Bronchial smooth muscle cell (primary cell): ENCODE measurements around the gene FCGR3A. TPM values are rescaled to one million over a fixed set of nuclear protein-coding genes. Genes with fewer than 3 reads are reported as not detected.

Experiments used
- total RNA-seq: library from RNA; depleted of rRNA; stranded (reverse); fragments of >200 nt; gene quantifications from 2 replicates; pipeline ENCODE4 v1.2.1, GENCODE V29; 2014

The FCGR3A gene
- total RNA-seq = not detected in 2 replicates

GRCh38 chr1:161549652-161550051 lies at the start of gene FCGR3A:
FCGR3A (minus strand) TSS chr1:161549818; CDS start chr1:161549736, 82 bp downstream.

GRCh38 chr1:161523817-161524741 lies 25.5 kb downstream of the FCGR3A start, which contains the start of gene HSPA6:
HSPA6 (plus strand) TSS chr1:161524540; CDS start chr1:161524659, 119 bp downstream.

Other genes with a start within 250 kb of the FCGR3A start
- gene MPZ, start 239.8 kb downstream of the FCGR3A start, total RNA-seq = 0.77 and 1.4 TPM in 2 replicates
- gene SDHC, start 235.4 kb downstream of the FCGR3A start, total RNA-seq = 17.0 and 23.4 TPM in 2 replicates
- not detected in 2 replicates for gene CFAP126, start 181.9 kb downstream of the FCGR3A start, total RNA-seq
- 2.5 and 3.0 TPM in 2 replicates for gene FCGR2A, start 44.4 kb downstream of the FCGR3A start, total RNA-seq
- 4.4 and 8.4 TPM in 2 replicates for gene HSPA6, start 25.3 kb downstream of the FCGR3A start, total RNA-seq
- not detected in 2 replicates for gene FCGR3B, start 81.4 kb upstream of the FCGR3A start, total RNA-seq
- not detected in 2 replicates for gene FCGR2B, start 113.3 kb upstream of the FCGR3A start, total RNA-seq
- gene FCRLA, start 157.4 kb upstream of the FCGR3A start, total RNA-seq = 0.32 and 0.86 TPM in 2 replicates
- gene FCRLB, start 171.7 kb upstream of the FCGR3A start, total RNA-seq = 0.69 and 1.6 TPM in 2 replicates
- gene DUSP12, start 200.0 kb upstream of the FCGR3A start, total RNA-seq = 28.5 and 31.2 TPM in 2 replicates
- gene ATF6, start 216.5 kb upstream of the FCGR3A start, total RNA-seq = 11.2 and 12.9 TPM in 2 replicates